Lung (tissue), 16 donors: ENCODE results near the gene SRC. TPM values are rescaled to one million over a fixed set of nuclear protein-coding genes. Genes with fewer than 3 reads are reported as not detected.

Source experiments
- ATAC-seq: fragments of 200-7000 bp; cut with Tn5 transposase; one replicate; pipeline ENCODE4 v1.9.1; 2020; ENCODE audit warnings: moderate number of reproducible peaks; ENCODE audit not compliant: insufficient read depth, low FRiP score
- DNase-seq, 3 donors: peaks; one replicate each; pipeline ENCODE4 v3.0.0-alpha.2; 2013 to 2017
- H3K27ac ChIP-seq, 2 donors: one replicate each; pipeline ENCODE4 v1.5.1; 2013; ENCODE audit warnings: mild to moderate bottlenecking in 2 of 2, moderate library complexity in 2 of 2, control low read depth in 1 of 2, inconsistent platforms in 1 of 2, low read depth in 1 of 2, low read length in 1 of 2
- H3K27me3 ChIP-seq, 3 donors: one replicate each; pipeline ENCODE4 v1.5.1; 2013; ENCODE audit warnings: low read length in 2 of 3; ENCODE audit not compliant: control insufficient read depth in 3 of 3, insufficient read depth in 3 of 3
- H3K36me3 ChIP-seq, 4 donors: one replicate each; pipeline ENCODE4 v1.5.1; 2013; ENCODE audit warnings: low read length in 4 of 4, mild to moderate bottlenecking in 1 of 4, moderate library complexity in 1 of 4; ENCODE audit not compliant: control insufficient read depth in 4 of 4, insufficient read depth in 4 of 4
- H3K4me1 ChIP-seq, 5 donors: one replicate each; pipeline ENCODE4 v1.5.1; 2013; ENCODE audit warnings: low read length in 5 of 5, mild to moderate bottlenecking in 2 of 5, moderate library complexity in 1 of 5; ENCODE audit not compliant: control insufficient read depth in 5 of 5, insufficient read depth in 5 of 5
- H3K4me3 ChIP-seq: one replicate; pipeline ENCODE4 v1.5.1; 2013; ENCODE audit warnings: mild to moderate bottlenecking, control low read depth, moderate library complexity
- H3K9ac ChIP-seq, 2 donors: one replicate each; pipeline ENCODE4 v1.5.1; 2013; ENCODE audit warnings: low read length in 2 of 2, control low read depth in 1 of 2; ENCODE audit not compliant: insufficient read depth in 1 of 2
- H3K9me3 ChIP-seq, 4 donors: one replicate each; pipeline ENCODE4 v1.5.1; 2013; ENCODE audit warnings: low read length in 3 of 4, mild to moderate bottlenecking in 1 of 4, moderate library complexity in 1 of 4; ENCODE audit not compliant: control insufficient read depth in 4 of 4, insufficient read depth in 3 of 4
- CTCF ChIP-seq: IDR thresholded peaks from 2 replicates; pipeline ENCODE4 v1.5.1; 2012; ENCODE audit warnings: mild to moderate bottlenecking; ENCODE audit errors: control extremely low read depth, extremely low read depth
- WGBS, 2 donors: extraction: QIAGEN DNeasy Blood & Tissue Kit; methylation state at CpG; one replicate each; pipeline ENCODE4 v1.1.7; 2013; 5-methylcytosine and 5-hydroxymethylcytosine counted together
- long read RNA-seq, 5 donors: transcript quantifications; one replicate each; lab custom pipeline, GENCODE V29; 2026
- polyA plus RNA-seq, 2 donors: library from polyadenylated mRNA; stranded (reverse); fragments of 200-250 nt; gene quantifications; one replicate each; pipeline ENCODE4 v1.2.1, GENCODE V29; 2013
- total RNA-seq, 2 donors: library from RNA; depleted of rRNA in 1 of 2; stranded (reverse); fragments of >200 nt in 1 of 2; gene quantifications; one replicate each; pipeline ENCODE4 v1.2.1, GENCODE V29; 2014 to 2021
- donor health status: control.
- donor health status: control.
- donor health status: Bipolar disorder and iron deficiency.
- donor health status: healthy.
- donor health status: DM: yes; HTN: yes; CAD: no.

Gene SRC
- total RNA-seq (10 to 100 TPM; 57.8 to 69.5 TPM), polyA plus RNA-seq (10 to 100 TPM; 35.6 to 42.5 TPM)
- long read RNA-seq, donor 1, partial matches to known transcripts: 5 of 6 reads
- long read RNA-seq, donor 1, other reads (novel, unspliced or antisense): 0 of 6 reads
- long read RNA-seq, donor 2, partial matches to known transcripts: 0 of 3 reads
- long read RNA-seq, donor 2, other reads (novel, unspliced or antisense): 0 of 3 reads
- long read RNA-seq, donor 3, partial matches to known transcripts: 13 of 14 reads
- long read RNA-seq, donor 3, other reads (novel, unspliced or antisense): 0 of 14 reads
- long read RNA-seq, donor 4, partial matches to known transcripts: 0 of 1 reads
- long read RNA-seq, donor 4, other reads (novel, unspliced or antisense): 0 of 1 reads
- long read RNA-seq, donor 5, full-length matches to known transcripts: 4 of 4 reads
- long read RNA-seq, donor 5, partial matches to known transcripts: 0 of 4 reads
- long read RNA-seq, donor 5, other reads (novel, unspliced or antisense): 0 of 4 reads

GRCh38 chr20:37345339-37346235, at the start of gene SRC:
SRC (plus strand) TSS chr20:37346140; CDS start chr20:37384154, 38,014 bp downstream.
- peak within 1 kb of the TSS in 1 of 2 donors; percentile 59 for H3K27ac ChIP-seq
- H3K9me3 ChIP-seq: no peaks in the 10 kb centered on the region
- peak within 1 kb of the TSS; percentile 49 to 70 for H3K9ac ChIP-seq
- TF ChIP-seq CTCF: no peak
- 5 to 11% methylated on average over 27 to 63 of the region's 63 CpGs for WGBS, 2 donors
- H3K27me3 ChIP-seq: no peaks in the 10 kb centered on the region
- DNase-seq (peak; percentile 79 to 85 (median 84)), ATAC-seq (peak; percentile 81)
- peaks cover 0 to under 1% (median 0%) of the 10 kb centered on the region in 4 donors for H3K36me3 ChIP-seq
- H3K4me1 ChIP-seq: peaks cover 0 to 17% (median 6%) of the 10 kb centered on the region in 5 donors
- H3K4me3 ChIP-seq: peak within 1 kb of the TSS; percentile 52

GRCh38 chr20:37296371-37296770, 49.6 kb upstream of the SRC start:
- H3K27me3 ChIP-seq: no peaks in the 10 kb centered on the region
- DNase-seq (no peak), ATAC-seq (no peak)
- peaks cover 1 to 15% (median 13%) of the 10 kb centered on the region in 4 donors for H3K36me3 ChIP-seq
- no peak overlapping the region for H3K27ac ChIP-seq
- H3K9me3 ChIP-seq: peaks cover 0 to 9% (median 0%) of the 10 kb centered on the region in 4 donors
- H3K9ac ChIP-seq: no peak overlapping the region
- peaks cover 0 to 23% (median 6%) of the 10 kb centered on the region in 5 donors for H3K4me1 ChIP-seq
- WGBS, 2 donors: 13 to 21% methylated on average over 2 of the region's 2 CpGs
- TF ChIP-seq CTCF: no peak
- H3K4me3 ChIP-seq: no peak overlapping the region

- 89 to 92% methylated on average over 13 of the region's 13 CpGs for WGBS, 2 donors
- Histone ChIP-seq H3K27me3 (no peaks in the 10 kb centered on the region), H3K36me3 (peaks cover 8 to 23% (median 19%) of the 10 kb centered on the region in 4 donors), H3K9ac (no peak overlapping the region), H3K4me3 (no peak overlapping the region), H3K4me1 (peaks cover 0 to 23% (median 6%) of the 10 kb centered on the region in 5 donors), H3K27ac (no peak overlapping the region), H3K9me3 (peaks cover 0 to 9% (median 0%) of the 10 kb centered on the region in 4 donors)
- DNase-seq: no peak
- no peak for TF ChIP-seq CTCF
- no peak for ATAC-seq
Observed at GRCh38 chr20:37297066-37297736, 48.7 kb upstream of the SRC start.
